ENCODE results near the gene SOWAHC.

GRCh38 chr2:109591206-109591605 lies 23.0 kb upstream of the SOWAHC start:
- TF ChIP-seq CTCF (IDR thresholded peaks at IDR 0.05), result no peak
- no peak for TF ChIP-seq POLR2A (IDR thresholded peaks at IDR 0.05)

All from ovary (tissue), 3 donors.